Measurements from ENCODE around the gene ZNF514. TPM values are rescaled to one million over a fixed set of nuclear protein-coding genes. Genes with fewer than 3 reads are reported as not detected.

The ZNF514 gene
- total and polyA plus RNA-seq, 2 of the 8 experiments (the other 6 are each of a cell fraction or from before 2014, with no cell fraction given) = 5.3 to 13.3 TPM

GRCh38 chr2:95099910-95100309 lies 59.7 kb downstream of the ZNF514 start:
- TF ChIP-seq ATF2 (IDR thresholded peaks at IDR 0.05; ENCODE audit: low read length) (no peak), E2F6 (IDR thresholded peaks at IDR 0.05) (no peak), CHD2 (IDR thresholded peaks at IDR 0.05; ENCODE audit: low read length) (no peak), YY1 (IDR thresholded peaks at IDR 0.05; ENCODE audit: low read depth, low read length) (no peak), SAP30 (IDR thresholded peaks at IDR 0.05; ENCODE audit: insufficient read depth, insufficient replicate concordance, low read length) (no peak), BACH1 (IDR thresholded peaks at IDR 0.05; ENCODE audit: low read length) (no peak), JUND (IDR thresholded peaks at IDR 0.05; ENCODE audit: low read length) (no peak), SIRT6 (IDR thresholded peaks at IDR 0.05; ENCODE audit: low read length) (no peak), BCL11A (IDR thresholded peaks at IDR 0.05; ENCODE audit: low read depth in 2 of 2, low read length in 2 of 2) (no peak), SP2 (IDR thresholded peaks at IDR 0.05; ENCODE audit: low read length) (no peak), CBX8 (IDR thresholded peaks at IDR 0.05; ENCODE audit: borderline replicate concordance, low read depth, low read length) (no peak)
- no peak overlapping the region for H2BK15ac ChIP-seq (ENCODE audit: low read length)

More at GRCh38 chr2:95099910-95100309, 59.7 kb downstream of the ZNF514 start:
- no peak overlapping the region for H3K18ac ChIP-seq (ENCODE audit: extremely low read depth, low read length)
- no peak overlapping the region for H3K56ac ChIP-seq (replicated peaks; ENCODE audit: insufficient read length, low read depth, low read length)
- 97% methylated on average over 2 of the region's 2 CpGs; no CpG with 5 or more reads in 1 of the 2 experiments for WGBS, 2 experiments (ENCODE audit: extremely low coverage in 1 of 2, insufficient coverage in 1 of 2, insufficient read length in 1 of 2, insufficient replicate concordance in 2 of 2, low coverage in 1 of 2, low lambda C conversion rate in 2 of 2, missing lambda C conversion rate in 1 of 2)
- H4K91ac ChIP-seq (replicated peaks; ENCODE audit: insufficient read length, low read length) = no peak overlapping the region
- H4K8ac ChIP-seq (ENCODE audit: extremely low read depth, insufficient read depth, low read length) = no peak overlapping the region
- H3K4me2 ChIP-seq (ENCODE audit: insufficient read depth in 1 of 2, low read depth in 2 of 2, low read length in 2 of 2) = no peak overlapping the region
- H2BK120ac ChIP-seq (replicated peaks; ENCODE audit: low read depth, low read length) = no peak overlapping the region
- H3K4me1 ChIP-seq (replicated peaks in 1 of 4; ENCODE audit: control insufficient read depth in 3 of 4, insufficient read depth in 4 of 4, low read length in 3 of 4) = no peaks in the 10 kb centered on the region
- FAIRE-seq (no peak), DNase-seq (ENCODE audit: low read depth in 1 of 2, low spot score in 2 of 2) (no peak)
- no peak overlapping the region for H3K4ac ChIP-seq (replicated peaks; ENCODE audit: insufficient read length, low read depth, low read length)
- no peak overlapping the region for H4K5ac ChIP-seq (ENCODE audit: insufficient read length, low read depth, low read length)
- peaks cover 11 to 30% (median 23%) of the 10 kb centered on the region in 4 experiments for H3K36me3 ChIP-seq (ENCODE audit: control insufficient read depth in 2 of 4, insufficient read depth in 4 of 4, low read length in 3 of 4)
- no peak overlapping the region for H2BK12ac ChIP-seq (ENCODE audit: low read depth, low read length)
- no peaks in the 10 kb centered on the region for H3K79me1 ChIP-seq (ENCODE audit: low read depth, low read length)
- H3K23ac ChIP-seq (ENCODE audit: insufficient read length) = no peak overlapping the region
- no peaks in the 10 kb centered on the region for H4K20me1 ChIP-seq (replicated peaks in 1 of 2; ENCODE audit: control insufficient read depth in 1 of 2, insufficient read depth in 2 of 2, low read length in 2 of 2)
- H3K9ac ChIP-seq (replicated peaks in 1 of 4; ENCODE audit: extremely low read depth in 1 of 4, low read depth in 3 of 4, low read length in 3 of 4) = no peak overlapping the region
- H3K27me3 ChIP-seq (replicated peaks in 1 of 4; ENCODE audit: control insufficient read depth in 3 of 4, extremely low read depth in 1 of 4, insufficient read depth in 3 of 4, low read length in 3 of 4) = no peaks in the 10 kb centered on the region
- ChIA-PET POLR2A (ENCODE audit: partially characterized antibody) (no interaction called here), CTCF (ENCODE audit: partially characterized antibody) (no interaction called here)
- H2AK5ac ChIP-seq (ENCODE audit: low read depth, low read length) = no peak overlapping the region
- no peaks in the 10 kb centered on the region for H3K9me3 ChIP-seq (ENCODE audit: insufficient read depth in 2 of 2, low read depth in 1 of 2, low read length in 1 of 2)
- H2BK20ac ChIP-seq (ENCODE audit: low read length) = no peak overlapping the region
- no peaks in the 10 kb centered on the region for H3K79me2 ChIP-seq (ENCODE audit: control insufficient read depth in 1 of 2, insufficient read depth in 2 of 2, low read length in 2 of 2)
- H3K23me2 ChIP-seq (ENCODE audit: low read depth, low read length) = no peaks in the 10 kb centered on the region
- no peak overlapping the region for H3K14ac ChIP-seq (ENCODE audit: insufficient read length)
- H3K27ac ChIP-seq (ENCODE audit: low read depth, low read length) = no peak overlapping the region
- no peak overlapping the region for H2AFZ ChIP-seq (ENCODE audit: low read length)
- no peak overlapping the region for H3K4me3 ChIP-seq (ENCODE audit: extremely low read depth in 1 of 4, insufficient read depth in 2 of 4, low read depth in 3 of 4, low read length in 4 of 4)
- H2BK5ac ChIP-seq (ENCODE audit: low read depth, low read length) = no peak overlapping the region

Measured in H1 (cell line).